Lung (tissue), 12 donors: Measurements from ENCODE around the gene RASGRF1. TPM values are rescaled to one million over a fixed set of nuclear protein-coding genes. Genes with fewer than 3 reads are reported as not detected.

Source experiments
- ATAC-seq: fragments of 200-7000 bp; cut with Tn5 transposase; one replicate; pipeline ENCODE4 v1.9.1; 2020; ENCODE audit warnings: moderate number of reproducible peaks; ENCODE audit not compliant: insufficient read depth, low FRiP score
- DNase-seq, 3 donors: peaks; one replicate each; pipeline ENCODE4 v3.0.0-alpha.2; 2013 to 2017
- H3K27ac ChIP-seq, 2 donors: one replicate each; pipeline ENCODE4 v1.5.1; 2013; ENCODE audit warnings: mild to moderate bottlenecking in 2 of 2, moderate library complexity in 2 of 2, control low read depth in 1 of 2, inconsistent platforms in 1 of 2, low read depth in 1 of 2, low read length in 1 of 2
- H3K27me3 ChIP-seq, 3 donors: one replicate each; pipeline ENCODE4 v1.5.1; 2013; ENCODE audit warnings: low read length in 2 of 3; ENCODE audit not compliant: control insufficient read depth in 3 of 3, insufficient read depth in 3 of 3
- H3K36me3 ChIP-seq, 4 donors: one replicate each; pipeline ENCODE4 v1.5.1; 2013; ENCODE audit warnings: low read length in 4 of 4, mild to moderate bottlenecking in 1 of 4, moderate library complexity in 1 of 4; ENCODE audit not compliant: control insufficient read depth in 4 of 4, insufficient read depth in 4 of 4
- H3K4me1 ChIP-seq, 5 donors: one replicate each; pipeline ENCODE4 v1.5.1; 2013; ENCODE audit warnings: low read length in 5 of 5, mild to moderate bottlenecking in 2 of 5, moderate library complexity in 1 of 5; ENCODE audit not compliant: control insufficient read depth in 5 of 5, insufficient read depth in 5 of 5
- H3K4me3 ChIP-seq: one replicate; pipeline ENCODE4 v1.5.1; 2013; ENCODE audit warnings: mild to moderate bottlenecking, control low read depth, moderate library complexity
- H3K9ac ChIP-seq, 2 donors: one replicate each; pipeline ENCODE4 v1.5.1; 2013; ENCODE audit warnings: low read length in 2 of 2, control low read depth in 1 of 2; ENCODE audit not compliant: insufficient read depth in 1 of 2
- H3K9me3 ChIP-seq, 4 donors: one replicate each; pipeline ENCODE4 v1.5.1; 2013; ENCODE audit warnings: low read length in 3 of 4, mild to moderate bottlenecking in 1 of 4, moderate library complexity in 1 of 4; ENCODE audit not compliant: control insufficient read depth in 4 of 4, insufficient read depth in 3 of 4
- CTCF ChIP-seq: IDR thresholded peaks from 2 replicates; pipeline ENCODE4 v1.5.1; 2012; ENCODE audit warnings: mild to moderate bottlenecking; ENCODE audit errors: control extremely low read depth, extremely low read depth
- WGBS, 2 donors: extraction: QIAGEN DNeasy Blood & Tissue Kit; methylation state at CpG; one replicate each; pipeline ENCODE4 v1.1.7; 2013; 5-methylcytosine and 5-hydroxymethylcytosine counted together
- polyA plus RNA-seq, 2 donors: library from polyadenylated mRNA; stranded (reverse); fragments of 200-250 nt; gene quantifications; one replicate each; pipeline ENCODE4 v1.2.1, GENCODE V29; 2013
- total RNA-seq, 2 donors: library from RNA; depleted of rRNA in 1 of 2; stranded (reverse); fragments of >200 nt in 1 of 2; gene quantifications; one replicate each; pipeline ENCODE4 v1.2.1, GENCODE V29; 2014 to 2021
- donor health status: control.
- donor health status: control.
- donor health status: Bipolar disorder and iron deficiency.
- donor health status: healthy.
- donor health status: DM: yes; HTN: yes; CAD: no.

Gene RASGRF1
- total and polyA plus RNA-seq, 4 donors, result 10.9 to 71.2 (median 24.6) TPM

- ATAC-seq (no peak), DNase-seq (no peak)
- TF ChIP-seq CTCF, result no peak
- Histone ChIP-seq H3K9ac (no peak overlapping the region), H3K27me3 (no peaks in the 10 kb centered on the region), H3K9me3 (no peaks in the 10 kb centered on the region), H3K36me3 (peaks cover 0 to 32% (median 5%) of the 10 kb centered on the region in 4 donors), H3K27ac (no peak overlapping the region), H3K4me1 (peaks cover 0 to 11% (median 0%) of the 10 kb centered on the region in 5 donors), H3K4me3 (no peak overlapping the region)
- WGBS, 2 donors, result 86 to 90% methylated on average over 4 of the region's 4 CpGs
Measured at GRCh38 chr15:78916088-78916487, 174.5 kb downstream of the RASGRF1 start.

GRCh38 chr15:78915341-78916087 lies 175.1 kb downstream of the RASGRF1 start:
- no peaks in the 10 kb centered on the region for H3K27me3 ChIP-seq
- TF ChIP-seq CTCF, result no peak
- peak overlapping the region in 1 of 2 donors; percentile 42 for H3K27ac ChIP-seq
- no peak overlapping the region for H3K9ac ChIP-seq
- WGBS, 2 donors, result 79 to 83% methylated on average over 12 of the region's 12 CpGs
- no peak overlapping the region for H3K4me3 ChIP-seq
- ATAC-seq (peak; percentile 70), DNase-seq (no peak)
- H3K36me3 ChIP-seq, result peaks cover 0 to 35% (median 5%) of the 10 kb centered on the region in 4 donors
- H3K9me3 ChIP-seq, result no peaks in the 10 kb centered on the region
- H3K4me1 ChIP-seq, result peaks cover 0 to 12% (median 0%) of the 10 kb centered on the region in 5 donors

- Histone ChIP-seq H3K4me1 (peaks cover 0 to 12% (median 0%) of the 10 kb centered on the region in 5 donors), H3K27me3 (no peaks in the 10 kb centered on the region)
Measured at GRCh38 chr15:78914027-78914764, 176.4 kb downstream of the RASGRF1 start.

More at GRCh38 chr15:78914027-78914764, 176.4 kb downstream of the RASGRF1 start:
- H3K4me3 ChIP-seq, result no peak overlapping the region
- H3K36me3 ChIP-seq, result peaks cover 0 to 39% (median 9%) of the 10 kb centered on the region in 4 donors
- TF ChIP-seq CTCF, result no peak
- DNase-seq (no peak), ATAC-seq (peak; percentile 17)
- H3K27ac ChIP-seq, result no peak overlapping the region
- H3K9me3 ChIP-seq, result no peaks in the 10 kb centered on the region
- no peak overlapping the region for H3K9ac ChIP-seq
- 68 to 87% methylated on average over 13 of the region's 13 CpGs for WGBS, 2 donors
